Putamen (tissue), 1 donor: ENCODE measurements around the gene SMIM11.
"Not testable (repeated sequence)": the region's sequence is repeated elsewhere in the genome, so short reads cannot be mapped to it uniquely, and the experiment has no call there.

ENCODE experiments used
- DNase-seq: peaks from one replicate; pipeline ENCODE4 v3.0.0-alpha.2; 2016; ENCODE audit warnings: low spot score

The SMIM11 gene

GRCh38 chr21:34355570-34355969 is 19.7 kb upstream of the SMIM11 start:
- no peak for DNase-seq

GRCh38 chr21:34357889-34358288 is 17.4 kb upstream of the SMIM11 start:
- DNase-seq = no peak

GRCh38 chr21:34358866-34359265 is 16.4 kb upstream of the SMIM11 start:
- no peak for DNase-seq

- no peak for DNase-seq
These were observed 14.6 kb upstream of the SMIM11 start for GRCh38 chr21:34360488-34361241.

GRCh38 chr21:34362136-34362444 is 13.2 kb upstream of the SMIM11 start:
- DNase-seq = no peak

GRCh38 chr21:34362670-34363069 is 12.6 kb upstream of the SMIM11 start:
- DNase-seq = no peak

- DNase-seq = no peak
These were observed 11.6 kb upstream of the SMIM11 start, which contains the start of gene KCNE2 for GRCh38 chr21:34363733-34364132. Gene KCNE2 (plus strand): TSS chr21:34364006. CDS start chr21:34370479, 6,473 bp downstream.

- DNase-seq = no peak
These were observed 10.4 kb upstream of the SMIM11 start for GRCh38 chr21:34364921-34365320.

- no peak for DNase-seq
These were observed 9.5 kb upstream of the SMIM11 start for GRCh38 chr21:34365809-34366208.

- DNase-seq = no peak
These were observed 7.9 kb upstream of the SMIM11 start for GRCh38 chr21:34367320-34367935.

GRCh38 chr21:34369741-34370140 is 5.6 kb upstream of the SMIM11 start:
- DNase-seq = no peak

- DNase-seq = no peak
These were observed 3.0 kb upstream of the SMIM11 start for GRCh38 chr21:34372321-34372720.

- DNase-seq = not testable (repeated sequence)
These were observed 845 bp upstream of the SMIM11 start for GRCh38 chr21:34374462-34374861.

GRCh38 chr21:34375619-34375972 is 289 bp downstream of the SMIM11 start:
- not testable (repeated sequence) for DNase-seq

- not testable (repeated sequence) for DNase-seq
These were observed 7.8 kb downstream of the SMIM11 start for GRCh38 chr21:34383138-34383537.

GRCh38 chr21:34383724-34384415 is 8.6 kb downstream of the SMIM11 start:
- DNase-seq = not testable (repeated sequence)

GRCh38 chr21:34400522-34400921 is 25.2 kb downstream of the SMIM11 start:
- not testable (repeated sequence) for DNase-seq

- DNase-seq = not testable (repeated sequence)
These were observed 29.4 kb downstream of the SMIM11 start for GRCh38 chr21:34404742-34405141.

- DNase-seq = not testable (repeated sequence)
These were observed 30.4 kb downstream of the SMIM11 start for GRCh38 chr21:34405686-34406085.

GRCh38 chr21:34406102-34406501 is 30.8 kb downstream of the SMIM11 start:
- not testable (repeated sequence) for DNase-seq

- DNase-seq = not testable (repeated sequence)
These were observed 31.4 kb downstream of the SMIM11 start for GRCh38 chr21:34406676-34407075.

- not testable (repeated sequence) for DNase-seq
These were observed 32.0 kb downstream of the SMIM11 start for GRCh38 chr21:34407294-34407693.

GRCh38 chr21:34417448-34418077 is 42.3 kb downstream of the SMIM11 start:
- DNase-seq = not testable (repeated sequence)
